ENCODE data around the gene MATR3.

DNA sequence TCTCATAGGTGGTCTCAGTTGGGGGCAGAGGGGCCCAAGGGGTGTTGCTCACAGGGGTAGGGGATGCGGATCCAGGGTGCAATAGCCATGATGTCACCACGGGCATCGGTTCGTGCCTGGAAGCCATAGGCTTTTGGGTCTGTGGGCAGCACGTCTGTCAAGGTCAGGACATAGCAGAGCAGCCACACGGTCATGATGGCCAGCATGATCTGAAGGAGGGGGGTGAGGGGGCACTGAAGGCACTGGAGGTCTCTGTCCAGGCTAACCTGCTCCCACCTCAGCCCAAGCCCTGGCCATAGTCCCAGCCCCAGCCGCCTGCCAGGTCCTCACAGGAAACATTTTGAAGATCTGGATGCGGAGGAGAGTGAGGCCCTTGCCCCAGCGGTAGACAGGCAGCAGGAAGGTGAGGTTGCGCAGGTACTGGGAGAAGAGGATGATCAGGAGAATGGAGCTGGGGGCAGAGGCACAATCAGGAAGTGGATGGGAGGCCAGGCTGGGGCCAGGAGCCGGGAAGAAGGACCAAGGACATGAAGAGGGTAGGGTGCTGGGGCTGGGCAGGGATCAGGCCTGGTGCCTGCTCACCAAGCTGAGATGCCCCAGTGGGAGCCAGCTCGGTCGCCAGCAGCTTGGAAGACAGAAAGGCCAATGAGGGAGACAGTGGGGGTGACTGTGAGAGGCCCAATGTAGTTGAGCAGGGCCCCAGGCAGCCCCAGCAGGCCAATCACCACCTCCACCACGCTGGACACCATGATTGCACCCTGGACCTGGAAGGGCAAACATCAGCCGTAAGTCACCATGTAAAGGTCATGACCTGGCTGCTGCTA, 86.3 kb downstream of the MATR3 start:
- TF ChIP-seq CTCF (IDR thresholded peaks at IDR 0.05) (no peak), POLR2AphosphoS5 (IDR thresholded peaks at IDR 0.05) (no peak), POLR2A (IDR thresholded peaks at IDR 0.05) (no peak)
